GM13976 (cell line): ENCODE data around the gene C22orf42.
"Not testable (repeated sequence)": the region's sequence is repeated elsewhere in the genome, so short reads cannot be mapped to it uniquely, and the experiment has no call there.

ENCODE experiments used
- DNase-seq: peaks from one replicate; pipeline ENCODE4 v3.0.0; 2012; ENCODE audit warnings: low spot score
- CTCF ChIP-seq: IDR thresholded peaks from 2 replicates; pipeline ENCODE4 v1.5.1; 2012; ENCODE audit warnings: borderline replicate concordance, mild to moderate bottlenecking; ENCODE audit not compliant: insufficient read depth; ENCODE audit errors: extremely low read depth, missing control alignments, control extremely low read depth
- in situ Hi-C: fragments of 300-500 bp; cut with MboI; formaldehyde crosslinking; loops from one replicate; pipeline ENCODE4 v1.12.0; 2022; ENCODE audit warnings: low sequenced_read_pairs, mixed read lengths, inconsistent platforms; ENCODE audit not compliant: unreplicated experiment

Gene C22orf42

GRCh38 chr22:32200752-32201151 lies 41.6 kb upstream of the C22orf42 start:
- no peak for DNase-seq
- TF ChIP-seq CTCF, result no peak
- in situ Hi-C loops, result no loop called here

DNA sequence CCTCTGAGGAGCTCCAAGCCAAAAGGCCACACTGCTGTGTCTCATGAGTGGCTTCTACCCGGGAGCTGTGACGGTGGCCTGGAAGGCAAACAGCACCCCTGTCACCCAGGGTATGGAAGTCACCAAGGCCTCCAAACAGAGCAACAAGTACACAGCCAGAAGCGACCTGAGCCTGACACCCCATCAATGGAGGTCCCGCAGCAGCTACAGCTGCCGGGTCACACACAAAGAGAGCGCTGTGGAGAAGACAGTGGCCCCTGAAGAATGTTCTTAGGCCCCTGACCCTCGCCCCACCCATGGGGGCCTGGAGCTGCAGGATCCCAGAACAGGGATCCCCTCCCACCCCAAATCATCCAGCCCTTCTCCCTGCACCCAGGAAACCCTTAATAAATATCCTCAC lies 40.9 kb upstream of the C22orf42 start:
- TF ChIP-seq CTCF, result no peak
- in situ Hi-C loops, result no loop called here
- DNase-seq, result no peak

- in situ Hi-C loops, result no loop called here
- no peak for TF ChIP-seq CTCF
- no peak for DNase-seq
Measured at GRCh38 chr22:32199341-32199740, 40.2 kb upstream of the C22orf42 start.

- in situ Hi-C loops, DNase-seq: not testable (repeated sequence)
Measured at GRCh38 chr22:32197553-32198226, 38.6 kb upstream of the C22orf42 start.

GRCh38 chr22:32195900-32196299 lies 36.8 kb upstream of the C22orf42 start:
- in situ Hi-C loops, DNase-seq: not testable (repeated sequence)

DNA sequence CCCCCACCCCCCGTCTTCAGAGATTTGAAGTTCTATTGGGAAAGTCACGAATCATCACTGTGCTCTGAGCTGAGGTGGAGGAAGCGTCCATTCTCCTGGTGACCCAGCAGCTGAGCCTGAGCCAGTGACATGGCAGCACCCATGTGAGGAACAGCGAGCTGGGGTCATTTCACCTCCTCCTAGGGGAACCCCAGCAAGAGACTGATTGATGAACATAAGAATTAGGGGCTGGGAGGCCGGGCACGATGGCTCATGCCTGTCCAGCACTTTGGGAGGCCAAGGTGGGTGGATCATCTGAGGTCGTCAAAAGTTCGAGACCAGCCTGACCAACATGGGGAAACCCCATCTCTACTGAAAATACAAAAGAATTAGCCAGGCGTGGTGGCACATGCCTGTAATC lies 34.2 kb upstream of the C22orf42 start:
- DNase-seq, in situ Hi-C loops: not testable (repeated sequence)

- in situ Hi-C loops, DNase-seq: not testable (repeated sequence)
Measured at GRCh38 chr22:32191021-32191420, 31.9 kb upstream of the C22orf42 start.

GRCh38 chr22:32185821-32186220 lies 26.7 kb upstream of the C22orf42 start:
- no peak for DNase-seq
- in situ Hi-C loops, result no loop called here
- no peak for TF ChIP-seq CTCF

DNA sequence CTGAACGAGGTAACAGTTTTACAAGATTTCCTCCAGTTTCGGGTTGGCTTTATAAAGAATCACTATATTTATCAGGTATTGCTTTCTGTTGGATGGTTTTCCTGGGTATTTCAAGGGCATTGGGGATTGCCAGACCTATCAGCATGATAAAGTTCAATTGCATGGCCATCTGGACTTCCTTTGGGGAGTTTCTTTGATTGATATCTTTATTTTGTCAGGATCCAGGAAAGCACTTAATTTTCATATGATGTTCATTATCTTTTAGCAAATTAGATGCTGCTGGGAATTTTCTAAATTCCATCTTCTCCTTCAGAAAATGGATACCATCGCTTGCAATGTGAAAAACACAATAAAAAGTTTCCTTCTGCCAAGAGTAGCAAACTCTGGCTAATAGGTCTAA lies 24.5 kb upstream of the C22orf42 start:
- in situ Hi-C loops, result no loop called here

More for the DNA sequence above, 24.5 kb upstream of the C22orf42 start:
- no peak for DNase-seq
- TF ChIP-seq CTCF, result no peak
